T47D (cell line): Measurements from ENCODE around the gene TTC1.
A peak's percentile ranks its signal among the peaks of the same experiment; 100 is the strongest.
"Not testable (repeated sequence)": the region's sequence is repeated elsewhere in the genome, so short reads cannot be mapped to it uniquely, and the experiment has no call there.

Source experiments
- DNase-seq, 2 experiments: peaks; one replicate each; pipeline versions ENCODE4 v3.0.0 to v3.0.0-alpha.2; 2011 to 2012; ENCODE audit warnings: low read depth in 1 of 2, low spot score in 1 of 2
- JUND ChIP-seq: IDR thresholded peaks from 2 replicates; pipeline ENCODE4 v1.6.1; 2012; ENCODE audit warnings: low read depth
- in situ Hi-C: cut with HindIII; loops from 2 replicates; pipeline ENCODE4 v1.10.0; 2016; ENCODE audit warnings: low sequenced_read_pairs, low pct_unique_long_range_greater_than_20kb

TTC1 gene

GRCh38 chr5:159975462-159976019 is 33.4 kb upstream of the TTC1 start:
- no peak for TF ChIP-seq JUND
- DNase-seq = peak in 1 of 2 experiments; percentile 44
- in situ Hi-C loops = no loop called here

- in situ Hi-C loops = no loop called here
- TF ChIP-seq JUND = no peak
- no peak for DNase-seq
Measured at GRCh38 chr5:159976921-159977320, 32.0 kb upstream of the TTC1 start.

- in situ Hi-C loops = no loop called here
- DNase-seq = no peak
- no peak for TF ChIP-seq JUND
Measured at GRCh38 chr5:159978358-159978757, 30.6 kb upstream of the TTC1 start.

- DNase-seq = no peak
- in situ Hi-C loops = no loop called here
- no peak for TF ChIP-seq JUND
Measured at GRCh38 chr5:159982421-159983173, 26.3 kb upstream of the TTC1 start.

GRCh38 chr5:159987031-159987674 is 21.8 kb upstream of the TTC1 start:
- no peak for TF ChIP-seq JUND
- DNase-seq = peak; percentile 91 to 97
- in situ Hi-C loops = no loop called here

- TF ChIP-seq JUND = no peak
- DNase-seq = peak in 1 of 2 experiments; percentile 23
- in situ Hi-C loops = no loop called here
Measured at GRCh38 chr5:159990506-159990905, 18.4 kb upstream of the TTC1 start.

- in situ Hi-C loops = no loop called here
- no peak for TF ChIP-seq JUND
- no peak for DNase-seq
Measured at GRCh38 chr5:159992566-159992965, 16.4 kb upstream of the TTC1 start.

GRCh38 chr5:159993194-159993593 is 15.7 kb upstream of the TTC1 start:
- DNase-seq = no peak
- no peak for TF ChIP-seq JUND
- in situ Hi-C loops = no loop called here

- no peak for DNase-seq
- in situ Hi-C loops = no loop called here
- TF ChIP-seq JUND = no peak
Measured at GRCh38 chr5:159995907-159996306, 13.0 kb upstream of the TTC1 start.

- in situ Hi-C loops = no loop called here
- DNase-seq = no peak
- no peak for TF ChIP-seq JUND
Measured at GRCh38 chr5:160001457-160001856, 7.5 kb upstream of the TTC1 start.

- TF ChIP-seq JUND = no peak
- DNase-seq = no peak
- in situ Hi-C loops = no loop called here
Measured at GRCh38 chr5:160007514-160007913, 1.4 kb upstream of the TTC1 start.

- DNase-seq, in situ Hi-C loops: not testable (repeated sequence)
Measured at GRCh38 chr5:160008529-160008876, 436 bp upstream of the TTC1 start.

GRCh38 chr5:160009591-160009989 is 651 bp downstream of the TTC1 start:
- in situ Hi-C loops = no loop called here
- no peak for DNase-seq
- no peak for TF ChIP-seq JUND
